Activated effector memory CD4-positive, alpha-beta T cell treated with Interleukin-2 at 50 U/mL for 16 hours (primary cell): ENCODE results near the gene TAF11L14.

Source experiments
- DNase-seq: peaks from one replicate; pipeline ENCODE4 v3.0.0-alpha.2; 2020

Gene TAF11L14

DNA sequence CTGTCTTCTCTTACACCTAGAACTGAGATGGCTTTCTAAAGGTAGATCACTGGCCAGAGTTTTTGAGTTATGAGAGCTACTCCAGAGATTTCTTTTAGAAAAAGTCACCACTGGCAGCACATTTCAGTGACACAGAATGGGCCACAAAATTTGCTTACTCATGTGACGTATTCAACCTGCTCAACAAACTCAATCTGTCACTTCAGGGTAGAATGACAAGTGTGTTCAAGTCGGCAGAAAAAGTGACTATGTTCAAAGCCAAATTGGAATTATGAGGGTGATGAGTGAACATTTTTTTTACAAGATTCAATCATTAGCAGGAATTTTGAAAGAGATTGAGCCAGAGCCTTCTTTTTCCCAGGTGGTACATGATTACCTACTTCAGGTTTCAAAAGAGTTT, 46.5 kb downstream of the TAF11L14 start:
- DNase-seq, result no peak
